CD14-positive monocyte (primary cell): ENCODE results near the gene RPS8. TPM values are rescaled to one million over a fixed set of nuclear protein-coding genes. Genes with fewer than 3 reads are reported as not detected.
"Not testable (repeated sequence)": the region's sequence is repeated elsewhere in the genome, so short reads cannot be mapped to it uniquely, and the experiment has no call there.

Experiments
- DNase-seq, 3 donors: peaks; one replicate each; pipeline ENCODE4 v3.0.0-alpha.2; 2011 to 2022
- H2AFZ ChIP-seq: 2 replicates; pipeline ENCODE4 v1.6.0; 2012; ENCODE audit warnings: mild to moderate bottlenecking, low read depth, low read length, inconsistent platforms; ENCODE audit not compliant: insufficient read depth, poor library complexity, severe bottlenecking
- H3K27ac ChIP-seq, 2 donors: 1 replicate in 1 of 2; 2 replicates in 1 of 2; pipeline ENCODE4 v1.5.1; 2012 to 2013; ENCODE audit warnings: low read length in 2 of 2, control low read depth in 1 of 2, inconsistent platforms in 1 of 2, low read depth in 1 of 2, mild to moderate bottlenecking in 1 of 2
- H3K27me3 ChIP-seq, 2 donors: one replicate each; pipeline versions ENCODE4 v1.6.0 to v1.6.1; 2011 to 2013; ENCODE audit warnings: low read length in 2 of 2; ENCODE audit not compliant: control insufficient read depth in 2 of 2, insufficient read depth in 2 of 2
- H3K36me3 ChIP-seq, 2 donors: replicated peaks in 1 of 2; 1 replicate in 1 of 2; 2 replicates in 1 of 2; pipeline versions ENCODE4 v1.5.1 to v1.6.1; 2012 to 2013; ENCODE audit warnings: low read length in 2 of 2, control low read depth in 1 of 2, inconsistent platforms in 1 of 2, mild to moderate bottlenecking in 1 of 2; ENCODE audit not compliant: insufficient read depth in 2 of 2, control insufficient read depth in 1 of 2
- H3K4me1 ChIP-seq, 2 donors: 1 replicate in 1 of 2; 2 replicates in 1 of 2; pipeline versions ENCODE4 v1.5.1 to v1.6.1; 2012 to 2013; ENCODE audit warnings: low read length in 2 of 2, control low read depth in 1 of 2, inconsistent platforms in 1 of 2, mild to moderate bottlenecking in 1 of 2, moderate library complexity in 1 of 2; ENCODE audit not compliant: insufficient read depth in 2 of 2, control insufficient read depth in 1 of 2
- H3K4me2 ChIP-seq: replicated peaks from 2 replicates; pipeline ENCODE3; 2012; ENCODE audit warnings: low read length, moderate library complexity, mild to moderate bottlenecking; ENCODE audit not compliant: poor library complexity, severe bottlenecking; ENCODE audit errors: extremely low read depth
- H3K4me3 ChIP-seq, 3 experiments: fragments of 200-600 bp in 1 of 3; sonication (generic) in 1 of 3; replicated peaks in 1 of 3; 1 replicate in 2 of 3; 2 replicates in 1 of 3; pipeline ENCODE4 v1.5.1; 2011 to 2013; ENCODE audit warnings: low read length in 3 of 3, mild to moderate bottlenecking in 3 of 3, control low read depth in 2 of 3, low read depth in 2 of 3, inconsistent platforms in 1 of 3, moderate library complexity in 1 of 3
- H3K79me2 ChIP-seq: 2 replicates; pipeline ENCODE4 v1.6.0; 2012; ENCODE audit warnings: mild to moderate bottlenecking, control low read depth, inconsistent platforms, low read length, moderate library complexity; ENCODE audit not compliant: insufficient read depth
- H3K9ac ChIP-seq: 2 replicates; pipeline ENCODE4 v1.6.0; 2017; ENCODE audit warnings: low read length, mild to moderate bottlenecking; ENCODE audit not compliant: insufficient read depth, poor library complexity, severe bottlenecking
- H3K9me3 ChIP-seq, 2 donors: replicated peaks in 1 of 2; 1 replicate in 1 of 2; 2 replicates in 1 of 2; pipeline versions ENCODE4 v1.5.1 to v1.6.1; 2012 to 2013; ENCODE audit warnings: low read length in 2 of 2, control low read depth in 1 of 2; ENCODE audit not compliant: control insufficient read depth in 1 of 2, insufficient read depth in 1 of 2
- H4K20me1 ChIP-seq: 2 replicates; pipeline ENCODE4 v1.6.0; 2012; ENCODE audit warnings: mild to moderate bottlenecking, low read length, control low read depth, moderate library complexity; ENCODE audit not compliant: insufficient read depth
- H3K27ac Mint-ChIP-seq, 7 donors: one replicate each; pipeline ENCODE4 v1.8.0; 2020; ENCODE audit warnings: mild to moderate bottlenecking in 7 of 7, mixed read lengths in 7 of 7, moderate library complexity in 6 of 7, inconsistent platforms in 2 of 7
- H3K27me3 Mint-ChIP-seq, 3 donors: one replicate each; pipeline ENCODE4 v1.8.0; 2021 to 2022; ENCODE audit warnings: low read depth in 3 of 3, mild to moderate bottlenecking in 3 of 3, mixed read lengths in 3 of 3, moderate library complexity in 3 of 3, inconsistent platforms in 1 of 3
- H3K36me3 Mint-ChIP-seq, 2 donors: one replicate each; pipeline ENCODE4 v1.8.0; 2020; ENCODE audit warnings: mixed read lengths in 2 of 2, inconsistent platforms in 1 of 2, mild to moderate bottlenecking in 1 of 2
- H3K4me1 Mint-ChIP-seq: one replicate; pipeline ENCODE4 v1.8.0; 2020; ENCODE audit warnings: mild to moderate bottlenecking, mixed read lengths
- H3K4me3 Mint-ChIP-seq, 2 donors: one replicate each; pipeline ENCODE4 v1.8.0; 2020; ENCODE audit warnings: mild to moderate bottlenecking in 2 of 2, mixed read lengths in 2 of 2, moderate library complexity in 1 of 2
- H3K9me3 Mint-ChIP-seq, 7 donors: one replicate each; pipeline ENCODE4 v1.8.0; 2020 to 2022; ENCODE audit warnings: mixed read lengths in 7 of 7, mild to moderate bottlenecking in 6 of 7, moderate library complexity in 6 of 7, inconsistent platforms in 2 of 7
- WGBS: methylation state at CpG from one replicate; pipeline ENCODE4 v1.1.5; 2013; ENCODE audit warnings: missing lambda C conversion rate; ENCODE audit not compliant: insufficient coverage; 5-methylcytosine and 5-hydroxymethylcytosine counted together
- intact Hi-C, 2 donors: fragments of 100-400 bp; cut with micrococcal nuclease; formaldehyde crosslinking; loops; one replicate each; pipeline versions ENCODE4 v1.15.0 to v1.15.1; 2023
- polyA plus RNA-seq, 3 donors: library from polyadenylated mRNA; depleted of rRNA in 1 of 3; unstranded in 2 of 3; stranded (reverse) in 1 of 3; fragments of 300-500 nt in 2 of 3; fragments of >200 nt in 1 of 3; fragmentation: Illumina TruSeq in 2 of 3; gene quantifications; 1 replicate in 2 of 3; 2 replicates in 1 of 3; pipeline ENCODE4 v1.2.3, GENCODE V29; 2012 to 2021
- TF ChIP-seq, protein P1 (sequence below): fragments of 200-600 bp; IDR thresholded peaks from one replicate; pipeline ENCODE4 v1.8.0; 2022; ENCODE audit warnings: antibody characterized with exemption, mild to moderate bottlenecking

Gene RPS8
- polyA plus RNA-seq, 3 donors = 413 to 1,619 (median 419) TPM

GRCh38 chr1:44790968-44791801 lies 15.8 kb downstream of the RPS8 start:
- no peaks in the 10 kb centered on the region for H3K36me3 Mint-ChIP-seq
- Histone ChIP-seq H4K20me1 (no peaks in the 10 kb centered on the region), H3K4me3 (no peak overlapping the region), H3K9ac (no peak overlapping the region), H3K4me2 (no peak overlapping the region), H3K4me1 (peaks cover 7% of the 10 kb centered on the region in 2 donors), H3K27ac (no peak overlapping the region), H2AFZ (no peak overlapping the region), H3K27me3 (peaks cover 0 to 3% of the 10 kb centered on the region in 2 donors), H3K9me3 (no peaks in the 10 kb centered on the region), H3K36me3 (no peaks in the 10 kb centered on the region), H3K79me2 (no peaks in the 10 kb centered on the region)
- DNase-seq = no peak
- H3K27ac Mint-ChIP-seq = no peak overlapping the region
- WGBS = 87% methylated on average over 4 of the region's 7 CpGs
- TF ChIP-seq, protein P1, sequence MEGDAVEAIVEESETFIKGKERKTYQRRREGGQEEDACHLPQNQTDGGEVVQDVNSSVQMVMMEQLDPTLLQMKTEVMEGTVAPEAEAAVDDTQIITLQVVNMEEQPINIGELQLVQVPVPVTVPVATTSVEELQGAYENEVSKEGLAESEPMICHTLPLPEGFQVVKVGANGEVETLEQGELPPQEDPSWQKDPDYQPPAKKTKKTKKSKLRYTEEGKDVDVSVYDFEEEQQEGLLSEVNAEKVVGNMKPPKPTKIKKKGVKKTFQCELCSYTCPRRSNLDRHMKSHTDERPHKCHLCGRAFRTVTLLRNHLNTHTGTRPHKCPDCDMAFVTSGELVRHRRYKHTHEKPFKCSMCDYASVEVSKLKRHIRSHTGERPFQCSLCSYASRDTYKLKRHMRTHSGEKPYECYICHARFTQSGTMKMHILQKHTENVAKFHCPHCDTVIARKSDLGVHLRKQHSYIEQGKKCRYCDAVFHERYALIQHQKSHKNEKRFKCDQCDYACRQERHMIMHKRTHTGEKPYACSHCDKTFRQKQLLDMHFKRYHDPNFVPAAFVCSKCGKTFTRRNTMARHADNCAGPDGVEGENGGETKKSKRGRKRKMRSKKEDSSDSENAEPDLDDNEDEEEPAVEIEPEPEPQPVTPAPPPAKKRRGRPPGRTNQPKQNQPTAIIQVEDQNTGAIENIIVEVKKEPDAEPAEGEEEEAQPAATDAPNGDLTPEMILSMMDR = no peak
- H3K4me1 Mint-ChIP-seq = peaks cover 8% of the 10 kb centered on the region
- peaks cover 0 to 2% (median 0%) of the 10 kb centered on the region in 7 donors for H3K9me3 Mint-ChIP-seq
- H3K27me3 Mint-ChIP-seq = peaks cover 0 to 3% (median 1%) of the 10 kb centered on the region in 3 donors
- intact Hi-C loops = loop anchor here in 1 of 2 donors (10.0 kb wide), 1 partner anchor 514 kb away; no protein-coding TSS in a partner anchor
- H3K4me3 Mint-ChIP-seq = no peak overlapping the region

DNA sequence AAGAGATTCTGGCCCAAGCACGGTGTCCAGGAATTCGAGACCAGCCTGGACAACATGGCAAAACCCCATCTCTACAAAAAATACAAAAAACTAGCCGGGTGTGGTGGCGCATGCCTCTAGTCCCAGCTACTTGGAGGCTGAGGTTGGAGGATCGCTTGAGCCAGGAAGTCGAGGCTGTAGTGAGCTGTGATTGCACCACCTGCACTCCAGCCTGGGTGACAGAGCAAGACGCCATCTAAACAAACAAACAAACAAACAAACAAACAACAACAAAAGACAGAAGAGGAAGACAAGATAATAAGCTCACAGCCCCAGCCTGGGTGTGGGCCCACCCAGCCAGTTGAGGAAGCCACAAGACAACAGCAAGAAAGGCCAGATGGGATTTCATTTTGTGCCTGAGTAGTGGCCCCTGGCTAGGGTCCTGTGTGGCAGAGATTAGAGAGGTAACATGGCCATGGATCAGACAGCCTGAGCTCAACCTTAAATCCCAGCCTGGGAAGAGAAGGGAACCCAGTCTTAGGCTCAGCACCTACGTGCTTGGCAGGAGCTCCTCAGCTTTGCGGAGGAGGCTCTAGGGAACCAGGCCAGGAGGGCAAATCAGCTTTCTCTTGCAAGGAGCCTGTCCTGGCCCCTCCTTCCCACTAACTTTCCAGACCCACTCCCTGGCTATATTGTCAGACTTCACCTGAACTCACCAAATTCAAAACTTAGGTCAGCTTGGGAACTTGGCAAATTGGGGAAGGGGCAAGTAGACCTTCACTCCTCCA lies 17.6 kb downstream of the RPS8 start:
- no peak overlapping the region for H2AFZ ChIP-seq

GRCh38 chr1:44797886-44798285 lies 22.5 kb downstream of the RPS8 start:
- peaks cover 19% of the 10 kb centered on the region for H3K79me2 ChIP-seq
- Mint-ChIP-seq H3K36me3 (peaks cover 15% of the 10 kb centered on the region in 2 donors), H3K27ac (peak overlapping the region in 1 of 7 donors; percentile 61), H3K4me1 (peaks cover 19% of the 10 kb centered on the region)
- not testable (repeated sequence) for H3K36me3 ChIP-seq, H3K9me3 ChIP-seq, H3K27me3 Mint-ChIP-seq, H3K4me3 ChIP-seq, H3K27me3 ChIP-seq, H3K9ac ChIP-seq, H3K4me3 Mint-ChIP-seq, H3K9me3 Mint-ChIP-seq, DNase-seq, H3K4me2 ChIP-seq, H3K27ac ChIP-seq, H2AFZ ChIP-seq
- peaks cover 29 to 35% of the 10 kb centered on the region in 2 donors for H3K4me1 ChIP-seq
- intact Hi-C loops = loop anchor here in 1 of 2 donors (5.0 to 10.0 kb wide), 2 partner anchors 34 to 507 kb away; no protein-coding TSS in a partner anchor
- WGBS = 100% methylated on average over 1 of the region's 8 CpGs
- H4K20me1 ChIP-seq = peaks cover 24% of the 10 kb centered on the region

More for the DNA sequence above, 17.6 kb downstream of the RPS8 start:
- Histone ChIP-seq H3K36me3 (no peaks in the 10 kb centered on the region), H3K9me3 (no peaks in the 10 kb centered on the region), H3K4me3 (no peak overlapping the region), H3K4me2 (no peak overlapping the region), H3K79me2 (no peaks in the 10 kb centered on the region), H3K9ac (no peak overlapping the region), H4K20me1 (no peaks in the 10 kb centered on the region), H3K27ac (no peak overlapping the region), H3K4me1 (no peaks in the 10 kb centered on the region), H3K27me3 (no peaks in the 10 kb centered on the region)
- H3K36me3 Mint-ChIP-seq = no peaks in the 10 kb centered on the region
- DNase-seq = no peak
- no peak overlapping the region for H3K27ac Mint-ChIP-seq
- 100% methylated on average over 3 of the region's 9 CpGs for WGBS
- TF ChIP-seq, protein P1 = no peak
- peaks cover 0 to 1% (median 1%) of the 10 kb centered on the region in 3 donors for H3K27me3 Mint-ChIP-seq
- peaks cover 0 to 1% (median 0%) of the 10 kb centered on the region in 7 donors for H3K9me3 Mint-ChIP-seq
- intact Hi-C loops = loop anchor here in 1 of 2 donors (10.0 kb wide), 1 partner anchor 512 kb away; no protein-coding TSS in a partner anchor
- peaks cover 4% of the 10 kb centered on the region for H3K4me1 Mint-ChIP-seq
- H3K4me3 Mint-ChIP-seq = no peak overlapping the region
